ENCODE measurements around the gene ST3GAL6.

The ST3GAL6 gene

GRCh38 chr3:98778383-98778782 is 15.2 kb downstream of the ST3GAL6 start:
- DNase-seq = no peak

DNA sequence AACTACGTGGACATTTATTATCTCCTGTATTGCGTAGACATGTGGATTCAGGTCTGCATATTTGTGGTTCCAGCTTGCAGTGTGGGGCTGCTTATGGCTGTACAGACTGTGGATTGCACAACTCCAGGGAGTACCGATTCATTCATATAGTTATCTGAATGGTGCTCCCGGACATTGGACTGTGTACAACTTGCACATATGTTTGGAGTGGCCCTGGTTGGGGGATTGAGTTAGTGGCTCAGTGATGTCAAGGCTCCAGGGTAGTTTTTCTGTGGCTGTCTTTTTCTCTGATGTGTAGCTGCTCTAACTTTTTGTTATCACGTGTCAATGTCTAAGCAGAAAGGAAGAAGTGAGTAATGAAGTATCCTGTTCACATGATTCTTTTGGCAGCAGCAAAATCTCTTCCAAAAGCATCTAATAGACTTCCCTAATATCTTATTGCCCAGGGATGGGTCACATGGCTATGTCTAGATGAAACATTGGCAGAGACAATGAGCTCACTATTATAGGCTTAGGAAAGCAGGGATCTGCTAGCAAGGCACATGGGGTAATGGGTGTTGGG is 15.8 kb downstream of the ST3GAL6 start:
- DNase-seq = no peak

DNA sequence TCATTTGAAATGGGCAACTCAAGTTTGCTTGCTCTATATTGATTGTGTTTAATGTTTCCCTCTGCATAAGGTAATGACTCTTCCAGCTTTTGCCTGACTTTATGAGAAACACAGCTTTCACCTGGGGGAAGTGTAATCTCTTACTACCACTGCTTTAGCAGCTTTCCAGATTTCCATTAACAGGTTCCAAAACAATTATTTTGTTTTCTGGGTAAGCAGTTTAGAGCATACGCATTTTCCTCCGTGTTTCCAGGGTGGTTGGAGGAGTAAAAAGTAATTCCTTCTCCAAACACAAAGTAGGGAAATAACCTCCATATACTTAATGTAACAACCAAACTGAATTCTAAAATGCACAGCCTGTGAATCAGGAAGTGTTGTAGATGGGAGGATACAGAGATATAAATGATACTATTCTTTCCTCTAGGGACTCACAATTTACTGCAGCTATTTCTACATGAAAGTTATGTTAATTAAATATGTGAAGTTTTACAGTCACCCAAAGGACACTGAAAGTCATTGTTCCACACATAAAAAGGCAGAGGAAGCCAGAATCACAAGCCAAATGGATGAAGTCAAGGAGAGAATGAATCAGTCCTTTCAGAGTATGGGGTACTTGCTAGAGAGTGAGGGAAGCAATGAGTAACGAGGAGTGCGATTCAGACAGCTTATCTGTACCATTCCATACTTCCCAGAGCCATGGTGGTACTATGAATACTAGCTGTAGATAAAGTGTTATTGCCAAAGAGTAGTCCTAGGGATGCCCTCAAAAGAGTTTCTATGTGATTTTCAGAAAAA is 16.6 kb downstream of the ST3GAL6 start:
- DNase-seq = no peak

- DNase-seq = no peak
Measured at GRCh38 chr3:98780343-98780742, 17.2 kb downstream of the ST3GAL6 start.

DNA sequence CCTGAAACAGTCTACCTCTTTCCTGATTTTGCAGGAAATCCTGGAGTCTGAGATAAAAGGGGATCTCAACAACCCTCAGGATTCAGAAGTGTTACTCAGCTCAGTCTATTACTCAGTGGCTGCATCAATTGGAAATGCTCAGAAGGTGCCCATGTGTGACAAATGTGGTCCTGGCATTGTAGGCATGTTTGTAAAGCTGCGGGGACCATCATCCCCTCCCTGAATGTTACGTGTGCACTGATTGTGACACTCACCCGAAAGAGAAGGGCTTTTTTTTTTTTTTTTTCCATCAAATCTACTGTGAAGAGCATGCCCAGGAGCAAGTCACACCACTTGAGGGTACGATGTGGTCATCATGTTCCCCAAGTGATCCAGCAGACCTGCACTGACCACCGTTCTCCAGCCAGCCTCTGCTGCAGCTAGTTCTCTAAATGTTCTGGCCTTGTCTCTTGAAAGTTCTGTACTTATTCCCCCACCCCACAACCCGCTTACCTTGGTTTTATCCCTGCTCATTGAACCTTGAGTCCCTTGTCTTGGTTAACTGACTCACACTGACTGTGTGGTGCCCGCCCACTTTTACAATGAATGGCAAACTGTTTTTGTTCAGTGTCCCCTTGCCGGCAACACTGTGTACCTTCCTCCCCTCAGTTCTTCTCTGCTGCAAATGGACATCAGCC is 19.8 kb downstream of the ST3GAL6 start:
- DNase-seq = no peak

DNA sequence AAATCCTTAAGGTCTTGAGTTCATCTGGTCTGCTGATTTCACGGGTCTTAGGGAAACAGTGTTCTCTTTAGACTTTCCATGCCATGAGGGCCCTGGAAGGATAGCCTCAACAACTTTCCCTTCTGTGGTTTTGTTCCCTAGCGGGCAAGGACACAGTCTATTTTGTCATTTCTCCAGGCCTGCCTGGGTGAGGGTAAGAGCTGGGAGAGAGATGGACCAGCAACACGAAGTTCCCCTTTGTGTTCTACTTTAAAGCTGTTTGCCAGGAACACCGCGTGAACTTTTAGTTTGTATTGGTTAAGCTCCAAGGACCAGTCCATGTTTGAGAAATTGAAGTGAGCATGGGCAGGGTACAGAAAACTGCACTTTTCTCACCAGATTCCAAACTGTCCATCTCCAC is 20.9 kb downstream of the ST3GAL6 start:
- DNase-seq = no peak

- no peak for DNase-seq
Measured at GRCh38 chr3:98784666-98785600, 21.8 kb downstream of the ST3GAL6 start.

DNA sequence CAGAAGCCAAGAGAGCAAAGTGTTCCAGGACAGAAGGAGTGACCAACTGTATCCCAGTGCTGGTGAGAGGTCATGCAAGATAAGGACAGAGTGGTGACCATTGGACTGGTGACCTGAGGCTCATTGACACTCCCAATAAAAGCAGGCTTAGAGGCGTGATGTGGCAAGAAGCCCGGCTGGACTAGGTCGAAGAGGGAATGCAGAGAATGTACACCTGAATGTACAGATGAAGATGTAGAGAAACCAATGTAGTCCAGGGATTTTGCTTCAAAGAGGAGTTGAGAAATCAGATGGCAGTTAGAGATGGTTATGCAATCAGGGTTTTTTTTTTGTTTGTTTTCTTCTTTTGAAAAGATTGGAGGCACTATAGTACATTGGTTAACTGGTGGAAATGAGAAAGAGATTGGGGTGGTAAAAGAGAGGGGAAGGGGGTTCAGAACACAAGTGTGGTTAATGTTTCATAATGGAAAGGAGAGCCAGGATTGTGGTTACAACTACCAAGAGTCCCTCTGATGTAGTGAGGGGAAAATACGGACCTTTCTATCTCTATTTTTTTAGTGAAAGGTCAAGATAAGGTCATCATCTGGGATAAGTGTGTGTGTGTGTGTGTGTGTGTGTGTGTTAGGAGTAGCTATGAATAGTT is 23.3 kb downstream of the ST3GAL6 start:
- no peak for DNase-seq

DNA sequence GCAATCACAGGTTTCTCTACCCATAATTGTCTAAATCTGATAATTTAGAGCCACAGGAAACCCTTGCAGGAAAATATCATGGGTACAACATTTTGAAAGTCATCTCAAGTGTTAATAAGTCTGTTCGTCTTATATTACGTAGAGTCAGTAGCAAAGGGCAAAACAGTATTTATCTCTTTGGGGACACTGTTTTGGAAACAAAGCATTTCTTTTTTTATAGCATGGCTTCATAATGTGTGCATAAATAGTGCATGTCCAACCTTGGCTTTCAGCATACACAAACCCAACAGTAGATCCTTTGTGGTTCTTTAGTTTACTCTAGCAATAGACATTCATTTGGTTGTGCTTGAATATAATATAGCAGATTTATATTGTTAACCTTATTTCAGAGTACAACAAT is 24.0 kb downstream of the ST3GAL6 start:
- DNase-seq = no peak

GRCh38 chr3:98788651-98789050 is 25.5 kb downstream of the ST3GAL6 start:
- no peak for DNase-seq

DNA sequence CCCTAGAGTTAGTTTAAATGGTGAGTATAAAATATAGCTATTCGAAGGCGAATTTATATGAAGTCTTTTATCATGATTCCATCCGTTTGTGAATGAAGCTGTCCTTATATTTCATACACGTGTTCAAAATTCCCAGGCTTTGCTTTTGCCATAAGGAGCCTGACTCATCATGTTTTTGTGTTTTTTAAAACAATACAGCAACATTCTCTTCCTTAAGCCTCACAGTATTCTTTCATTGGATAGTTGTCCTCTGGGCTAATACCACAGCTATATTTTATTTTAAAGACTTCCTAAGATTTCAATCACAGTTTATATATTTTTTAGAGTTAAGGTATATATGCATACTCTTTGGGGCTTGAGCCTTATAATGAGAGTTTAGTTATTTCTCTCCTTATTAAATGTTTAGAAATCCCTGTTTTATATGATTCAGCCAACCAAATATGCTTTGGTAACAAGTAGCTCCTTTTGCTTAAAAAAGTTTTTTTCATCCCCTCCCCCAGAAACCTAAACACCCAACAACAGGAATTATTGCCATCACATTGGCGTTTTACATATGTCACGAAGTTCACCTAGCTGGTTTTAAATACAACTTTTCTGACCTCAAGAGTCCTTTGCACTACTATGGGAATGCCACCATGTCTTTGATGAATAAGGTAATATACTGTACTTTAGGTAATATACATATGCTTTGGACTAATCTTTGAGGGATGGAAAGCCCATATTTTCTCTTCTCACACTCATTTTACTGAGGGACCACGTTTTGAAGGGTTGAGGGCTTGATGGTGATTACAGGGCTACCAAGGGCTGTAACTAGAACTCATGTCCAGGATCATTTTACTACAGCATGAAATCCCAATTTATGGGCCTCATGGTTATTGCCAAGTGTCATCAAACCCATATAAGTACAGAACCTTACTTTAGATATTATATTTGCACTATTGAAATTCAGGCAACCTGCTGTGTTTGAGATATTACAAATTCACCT is 28.5 kb downstream of the ST3GAL6 start:
- DNase-seq = no peak

GRCh38 chr3:98793971-98794370 is 30.8 kb downstream of the ST3GAL6 start:
- DNase-seq = no peak

DNA sequence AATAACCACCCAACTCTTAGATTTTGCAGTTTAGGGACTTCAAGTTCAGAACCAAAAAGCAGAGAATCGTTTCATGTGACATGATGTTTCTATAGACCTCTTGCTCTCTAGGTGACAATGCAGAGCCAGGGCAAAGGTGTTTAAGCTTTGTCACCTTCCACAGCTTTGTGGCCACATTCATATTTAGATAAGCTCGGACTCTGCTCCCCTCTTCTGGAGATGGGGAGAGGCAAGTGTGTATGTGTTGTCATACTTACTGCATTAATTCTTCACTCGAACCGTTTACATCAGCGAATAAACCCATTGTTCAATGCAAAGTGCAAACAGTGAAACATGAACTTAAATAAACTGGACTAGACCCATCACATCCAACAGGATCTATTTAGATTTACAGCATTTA is 33.2 kb downstream of the ST3GAL6 start:
- DNase-seq = no peak

- no peak for DNase-seq
Measured at GRCh38 chr3:98797905-98798304, 34.8 kb downstream of the ST3GAL6 start.

DNA sequence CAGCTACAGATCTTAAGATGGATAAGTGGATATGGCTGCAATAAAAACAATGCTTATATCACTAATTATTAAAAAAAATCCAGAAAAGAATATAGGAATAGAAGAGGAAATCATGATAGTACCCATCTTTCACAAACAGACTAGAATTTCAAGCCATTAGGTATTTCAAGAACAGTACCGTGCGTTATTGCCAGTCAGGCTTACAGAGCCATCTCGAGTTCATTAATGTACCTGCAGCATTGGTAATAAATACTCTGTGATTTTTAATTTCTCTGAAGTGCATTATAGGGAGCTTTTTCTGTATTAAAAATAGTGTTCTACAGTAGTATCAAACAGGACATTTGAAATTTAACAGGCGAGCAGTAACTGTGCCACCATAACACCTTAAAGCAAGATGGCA is 35.7 kb downstream of the ST3GAL6 start:
- DNase-seq = no peak

GRCh38 chr3:98799479-98799878 is 36.3 kb downstream of the ST3GAL6 start:
- DNase-seq = no peak

DNA sequence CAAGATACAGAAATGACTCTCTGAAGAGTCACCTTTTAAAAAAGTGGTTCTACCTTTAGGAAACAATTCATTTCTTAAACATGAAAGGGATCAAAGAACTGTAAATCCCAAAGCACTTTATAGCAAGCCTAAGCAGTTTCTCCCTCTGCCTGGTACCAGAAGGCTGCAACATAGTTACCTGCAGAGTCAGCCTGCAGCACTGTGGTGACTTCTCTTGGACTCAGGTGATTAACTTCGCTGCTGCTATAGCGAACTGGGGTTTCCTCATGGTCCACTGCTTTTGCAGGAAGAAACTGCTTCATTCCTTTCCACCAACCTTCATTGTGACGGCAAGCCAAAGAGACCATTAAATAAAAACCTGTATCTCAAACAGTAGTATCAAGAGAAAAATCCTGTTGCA is 37.3 kb downstream of the ST3GAL6 start:
- DNase-seq = no peak

GRCh38 chr3:98801043-98801747 is 38.1 kb downstream of the ST3GAL6 start:
- no peak for DNase-seq

DNA sequence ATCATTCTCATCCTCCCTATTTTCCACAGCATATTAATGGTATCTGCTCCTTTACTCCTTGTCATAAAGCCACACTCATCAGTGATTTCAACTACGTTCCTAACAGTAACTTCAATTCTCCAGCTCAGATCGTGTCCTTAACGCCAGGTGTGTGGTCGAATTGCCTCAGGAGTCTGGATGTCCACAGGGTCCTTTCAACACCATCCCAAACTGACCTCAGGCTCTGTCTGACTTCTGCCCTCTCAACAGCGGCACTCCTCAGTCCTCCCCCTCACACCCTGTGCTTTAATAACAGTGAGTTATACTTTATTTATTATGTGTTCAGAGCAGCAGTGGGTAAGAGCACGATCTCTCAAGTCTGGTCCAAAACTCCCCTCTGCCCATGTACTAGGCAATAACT is 42.4 kb downstream of the ST3GAL6 start:
- no peak for DNase-seq

DNA sequence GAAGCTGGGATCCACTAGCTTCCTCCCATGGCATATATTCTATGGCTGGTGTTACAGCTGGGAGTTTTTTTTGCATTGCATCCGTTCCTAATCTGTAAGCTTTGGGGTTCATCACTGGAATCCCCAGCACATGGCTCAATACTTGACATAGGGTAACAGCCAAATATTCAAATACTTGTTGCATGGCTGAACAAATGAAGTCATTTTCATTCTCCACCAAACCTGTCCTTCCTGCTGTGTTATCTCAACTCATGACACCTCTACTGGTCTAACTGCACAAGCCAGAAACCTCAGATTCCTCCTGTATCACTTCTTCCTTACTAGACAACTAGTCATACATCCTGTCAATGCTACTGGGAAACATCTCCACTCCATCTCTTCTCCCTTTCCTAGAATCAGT is 43.4 kb downstream of the ST3GAL6 start:
- DNase-seq = no peak

- DNase-seq = no peak
Measured at GRCh38 chr3:98807011-98807410, 43.9 kb downstream of the ST3GAL6 start.

Measured in right forelimb (tissue), 1 donor.